ENCODE measurements around the gene ERI3.

The ERI3 gene

DNA sequence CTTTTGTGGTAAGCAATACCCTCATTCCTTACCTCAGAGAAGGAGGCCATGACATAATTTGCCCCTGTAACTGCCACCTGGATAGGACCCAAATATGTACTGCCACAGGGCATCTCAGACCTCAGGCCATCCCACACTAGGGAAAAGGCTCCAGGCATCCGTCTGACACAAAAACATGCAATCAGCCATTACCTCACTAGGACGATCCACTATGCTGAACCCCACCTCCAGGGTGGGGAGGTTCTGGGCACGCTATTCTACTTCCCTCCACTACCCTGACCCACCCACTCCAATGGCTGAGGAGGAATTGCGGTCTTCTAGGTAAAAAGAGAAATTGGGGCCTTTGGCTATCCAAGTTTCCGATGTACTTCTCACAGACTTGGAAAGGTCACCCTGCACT, 53.6 kb downstream of the ERI3 start:
- TF ChIP-seq CEBPB (IDR thresholded peaks at IDR 0.05) (no peak), NFIC (IDR thresholded peaks at IDR 0.05) (no peak), TAF1 (IDR thresholded peaks at IDR 0.05; ENCODE audit: low read depth) (no peak), CREB1 (IDR thresholded peaks at IDR 0.05; ENCODE audit: low read depth) (no peak), RAD21 (IDR thresholded peaks at IDR 0.05; ENCODE audit: low read depth) (no peak), EP300 (IDR thresholded peaks at IDR 0.05; ENCODE audit: borderline replicate concordance) (no peak), YY1 (IDR thresholded peaks at IDR 0.05; ENCODE audit: low read depth) (no peak), USF1 (IDR thresholded peaks at IDR 0.05) (no peak)
- TF ChIP-seq, protein P1, sequence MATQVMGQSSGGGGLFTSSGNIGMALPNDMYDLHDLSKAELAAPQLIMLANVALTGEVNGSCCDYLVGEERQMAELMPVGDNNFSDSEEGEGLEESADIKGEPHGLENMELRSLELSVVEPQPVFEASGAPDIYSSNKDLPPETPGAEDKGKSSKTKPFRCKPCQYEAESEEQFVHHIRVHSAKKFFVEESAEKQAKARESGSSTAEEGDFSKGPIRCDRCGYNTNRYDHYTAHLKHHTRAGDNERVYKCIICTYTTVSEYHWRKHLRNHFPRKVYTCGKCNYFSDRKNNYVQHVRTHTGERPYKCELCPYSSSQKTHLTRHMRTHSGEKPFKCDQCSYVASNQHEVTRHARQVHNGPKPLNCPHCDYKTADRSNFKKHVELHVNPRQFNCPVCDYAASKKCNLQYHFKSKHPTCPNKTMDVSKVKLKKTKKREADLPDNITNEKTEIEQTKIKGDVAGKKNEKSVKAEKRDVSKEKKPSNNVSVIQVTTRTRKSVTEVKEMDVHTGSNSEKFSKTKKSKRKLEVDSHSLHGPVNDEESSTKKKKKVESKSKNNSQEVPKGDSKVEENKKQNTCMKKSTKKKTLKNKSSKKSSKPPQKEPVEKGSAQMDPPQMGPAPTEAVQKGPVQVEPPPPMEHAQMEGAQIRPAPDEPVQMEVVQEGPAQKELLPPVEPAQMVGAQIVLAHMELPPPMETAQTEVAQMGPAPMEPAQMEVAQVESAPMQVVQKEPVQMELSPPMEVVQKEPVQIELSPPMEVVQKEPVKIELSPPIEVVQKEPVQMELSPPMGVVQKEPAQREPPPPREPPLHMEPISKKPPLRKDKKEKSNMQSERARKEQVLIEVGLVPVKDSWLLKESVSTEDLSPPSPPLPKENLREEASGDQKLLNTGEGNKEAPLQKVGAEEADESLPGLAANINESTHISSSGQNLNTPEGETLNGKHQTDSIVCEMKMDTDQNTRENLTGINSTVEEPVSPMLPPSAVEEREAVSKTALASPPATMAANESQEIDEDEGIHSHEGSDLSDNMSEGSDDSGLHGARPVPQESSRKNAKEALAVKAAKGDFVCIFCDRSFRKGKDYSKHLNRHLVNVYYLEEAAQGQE (IDR thresholded peaks at IDR 0.05; ENCODE audit: low read depth), result no peak
- TF ChIP-seq, protein P2, sequence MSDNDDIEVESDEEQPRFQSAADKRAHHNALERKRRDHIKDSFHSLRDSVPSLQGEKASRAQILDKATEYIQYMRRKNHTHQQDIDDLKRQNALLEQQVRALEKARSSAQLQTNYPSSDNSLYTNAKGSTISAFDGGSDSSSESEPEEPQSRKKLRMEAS (IDR thresholded peaks at IDR 0.05), result no peak

- TF ChIP-seq CEBPB (IDR thresholded peaks at IDR 0.05), result no peak
- no peak for TF ChIP-seq TCF12 (IDR thresholded peaks at IDR 0.05; ENCODE audit: low read depth)
- no peak for TF ChIP-seq CREB1 (IDR thresholded peaks at IDR 0.05; ENCODE audit: low read depth)
- no peak for TF ChIP-seq EGR1 (IDR thresholded peaks at IDR 0.05)
- TF ChIP-seq EP300 (IDR thresholded peaks at IDR 0.05; ENCODE audit: borderline replicate concordance), result no peak
- TF ChIP-seq, protein P2 (IDR thresholded peaks at IDR 0.05), result no peak
- no peak for TF ChIP-seq TEAD4 (IDR thresholded peaks at IDR 0.05)
Observed at GRCh38 chr1:44300852-44301251, 54.2 kb downstream of the ERI3 start.

- TF ChIP-seq CREB1 (IDR thresholded peaks at IDR 0.05; ENCODE audit: low read depth) (no peak), EP300 (IDR thresholded peaks at IDR 0.05; ENCODE audit: borderline replicate concordance) (no peak), TCF12 (IDR thresholded peaks at IDR 0.05; ENCODE audit: low read depth) (no peak), YY1 (IDR thresholded peaks at IDR 0.05; ENCODE audit: low read depth) (no peak), TAF1 (IDR thresholded peaks at IDR 0.05; ENCODE audit: low read depth) (no peak), RAD21 (IDR thresholded peaks at IDR 0.05; ENCODE audit: low read depth) (no peak), NFIC (IDR thresholded peaks at IDR 0.05) (no peak), CEBPB (IDR thresholded peaks at IDR 0.05) (no peak), ZBTB7A (IDR thresholded peaks at IDR 0.05; ENCODE audit: low read depth) (no peak), TEAD4 (IDR thresholded peaks at IDR 0.05) (no peak), FOXM1 (IDR thresholded peaks at IDR 0.05; ENCODE audit: borderline replicate concordance, low read depth) (no peak), USF1 (IDR thresholded peaks at IDR 0.05) (no peak), EGR1 (IDR thresholded peaks at IDR 0.05) (no peak)
- TF ChIP-seq, protein P1 (IDR thresholded peaks at IDR 0.05; ENCODE audit: low read depth), result no peak
- TF ChIP-seq, protein P2 (IDR thresholded peaks at IDR 0.05), result no peak
Observed at GRCh38 chr1:44297695-44298400, 57.2 kb downstream of the ERI3 start.

DNA sequence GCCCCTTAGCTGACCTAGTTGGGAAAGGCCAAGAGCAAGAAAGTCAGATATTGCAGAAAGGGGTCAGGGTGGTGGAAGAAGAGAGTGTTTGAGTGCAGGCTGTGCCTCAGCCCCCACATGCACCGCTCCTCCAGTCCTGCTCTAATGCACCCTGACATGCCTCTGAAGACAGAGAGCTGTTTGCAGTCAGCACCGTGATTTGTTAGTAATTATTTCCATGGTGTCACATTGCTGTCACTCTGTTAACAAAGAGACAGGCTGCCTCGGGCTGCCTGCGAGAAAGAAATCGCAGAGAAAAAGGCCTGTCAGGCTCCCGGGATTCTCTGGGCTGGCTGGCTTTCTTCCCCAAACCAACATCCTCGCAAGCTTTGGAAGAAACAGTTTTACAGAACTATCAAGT, 58.3 kb downstream of the ERI3 start:
- TF ChIP-seq, protein P2 (IDR thresholded peaks at IDR 0.05), result no peak
- TF ChIP-seq, protein P1 (IDR thresholded peaks at IDR 0.05; ENCODE audit: low read depth), result no peak
- no peak for TF ChIP-seq RAD21 (IDR thresholded peaks at IDR 0.05; ENCODE audit: low read depth)
- TF ChIP-seq EP300 (IDR thresholded peaks at IDR 0.05; ENCODE audit: borderline replicate concordance), result no peak

Measured in Ishikawa (cell line).